Testis (tissue), 2 donors: ENCODE measurements around the gene NPAS3.

Source experiments
- POLR2A ChIP-seq: fragments of 450-650 bp; IDR thresholded peaks from one replicate; pipeline ENCODE4 v1.6.1; 2017; ENCODE audit warnings: antibody characterized with exemption, mild to moderate bottlenecking, moderate library complexity
- TF ChIP-seq, protein P1 (sequence below), 3 experiments: fragments of 450-650 bp in 2 of 3; fragments of 200-600 bp in 1 of 3; sonication (generic) in 1 of 3; IDR thresholded peaks; one replicate each; pipeline ENCODE4 v1.5.1; 2016 to 2019; ENCODE audit warnings: antibody characterized with exemption in 3 of 3, mild to moderate bottlenecking in 2 of 3, moderate library complexity in 1 of 3

DNA sequence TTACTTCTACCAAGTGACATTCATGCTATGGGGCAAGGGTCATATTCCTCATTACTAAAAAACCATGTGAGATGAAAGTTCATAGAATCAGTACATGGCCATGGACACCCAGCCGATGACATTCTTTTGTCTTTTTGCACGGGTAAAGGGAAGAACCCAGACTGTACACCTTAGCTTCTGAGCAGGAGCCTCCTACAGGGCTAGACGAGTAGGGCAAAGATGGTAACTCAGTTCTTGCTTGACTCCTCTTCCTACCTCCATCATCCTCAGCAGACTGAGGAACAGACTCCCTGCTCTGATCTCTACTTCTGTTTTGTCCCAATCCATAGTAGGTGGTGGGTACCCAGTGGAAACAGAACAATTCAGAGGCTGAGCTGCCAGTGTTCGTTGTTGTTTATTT is 281.3 kb downstream of the NPAS3 start:
- TF ChIP-seq, protein P1, sequence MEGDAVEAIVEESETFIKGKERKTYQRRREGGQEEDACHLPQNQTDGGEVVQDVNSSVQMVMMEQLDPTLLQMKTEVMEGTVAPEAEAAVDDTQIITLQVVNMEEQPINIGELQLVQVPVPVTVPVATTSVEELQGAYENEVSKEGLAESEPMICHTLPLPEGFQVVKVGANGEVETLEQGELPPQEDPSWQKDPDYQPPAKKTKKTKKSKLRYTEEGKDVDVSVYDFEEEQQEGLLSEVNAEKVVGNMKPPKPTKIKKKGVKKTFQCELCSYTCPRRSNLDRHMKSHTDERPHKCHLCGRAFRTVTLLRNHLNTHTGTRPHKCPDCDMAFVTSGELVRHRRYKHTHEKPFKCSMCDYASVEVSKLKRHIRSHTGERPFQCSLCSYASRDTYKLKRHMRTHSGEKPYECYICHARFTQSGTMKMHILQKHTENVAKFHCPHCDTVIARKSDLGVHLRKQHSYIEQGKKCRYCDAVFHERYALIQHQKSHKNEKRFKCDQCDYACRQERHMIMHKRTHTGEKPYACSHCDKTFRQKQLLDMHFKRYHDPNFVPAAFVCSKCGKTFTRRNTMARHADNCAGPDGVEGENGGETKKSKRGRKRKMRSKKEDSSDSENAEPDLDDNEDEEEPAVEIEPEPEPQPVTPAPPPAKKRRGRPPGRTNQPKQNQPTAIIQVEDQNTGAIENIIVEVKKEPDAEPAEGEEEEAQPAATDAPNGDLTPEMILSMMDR (IDR thresholded peaks at IDR 0.05) = no peak
- TF ChIP-seq POLR2A = no peak
